ENCODE results near the gene PPFIA1.

DNA sequence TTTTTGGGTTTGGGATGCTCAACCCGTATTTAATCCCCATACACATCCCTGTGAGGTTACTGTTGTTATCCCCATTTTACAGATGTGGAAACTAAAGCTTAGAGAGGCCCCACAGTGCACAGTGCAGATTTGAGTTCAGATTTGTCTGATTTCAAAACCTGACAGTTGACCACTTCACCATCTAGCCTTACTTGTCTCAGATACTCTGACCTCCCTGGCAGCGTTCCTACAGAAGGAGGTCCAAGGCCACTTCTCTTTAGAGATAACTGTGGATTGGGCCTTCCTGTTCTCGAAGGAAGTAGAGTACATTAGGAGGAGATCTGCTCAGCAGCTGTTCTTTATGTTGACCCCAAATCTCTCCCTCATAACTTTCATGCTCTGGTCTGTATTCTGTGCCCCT, 81.2 kb downstream of the PPFIA1 start:
- TF ChIP-seq FOXA1 (IDR thresholded peaks at IDR 0.05) (no peak), CTBP1 (IDR thresholded peaks at IDR 0.05; ENCODE audit: borderline replicate concordance) (no peak), TARDBP (IDR thresholded peaks at IDR 0.05) (no peak), ELF4 (IDR thresholded peaks at IDR 0.05) (no peak), SP1 (IDR thresholded peaks at IDR 0.05) (no peak), SUZ12 (IDR thresholded peaks at IDR 0.05) (no peak), LEF1 (IDR thresholded peaks at IDR 0.05; ENCODE audit: borderline replicate concordance) (no peak), FOXK2 (IDR thresholded peaks at IDR 0.05) (no peak), L3MBTL2 (conservative IDR thresholded peaks at IDR 0.05) (no peak), ARNT (IDR thresholded peaks at IDR 0.05) (no peak)
- TF ChIP-seq, protein P1, sequence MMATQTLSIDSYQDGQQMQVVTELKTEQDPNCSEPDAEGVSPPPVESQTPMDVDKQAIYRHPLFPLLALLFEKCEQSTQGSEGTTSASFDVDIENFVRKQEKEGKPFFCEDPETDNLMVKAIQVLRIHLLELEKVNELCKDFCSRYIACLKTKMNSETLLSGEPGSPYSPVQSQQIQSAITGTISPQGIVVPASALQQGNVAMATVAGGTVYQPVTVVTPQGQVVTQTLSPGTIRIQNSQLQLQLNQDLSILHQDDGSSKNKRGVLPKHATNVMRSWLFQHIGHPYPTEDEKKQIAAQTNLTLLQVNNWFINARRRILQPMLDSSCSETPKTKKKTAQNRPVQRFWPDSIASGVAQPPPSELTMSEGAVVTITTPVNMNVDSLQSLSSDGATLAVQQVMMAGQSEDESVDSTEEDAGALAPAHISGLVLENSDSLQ (IDR thresholded peaks at IDR 0.05): no peak

All from HEK293T (cell line).